HepG2 (cell line): ENCODE results near the gene KLHL13.

Experiments used
- AHR ChIP-seq: IDR thresholded peaks from 2 replicates; pipeline ENCODE4 v1.6.1; 2018; ENCODE audit warnings: missing genetic modification reagents, missing compliant biosample characterization
- CREB1 ChIP-seq, 2 experiments: fragments of 450-650 bp in 1 of 2; IDR thresholded peaks; 2 replicates each; pipeline ENCODE4 v1.6.1; 2016 to 2017; ENCODE audit warnings: control low read depth in 1 of 2, mild to moderate bottlenecking in 1 of 2, missing compliant biosample characterization in 1 of 2, missing genetic modification characterization in 1 of 2
- EHMT2 ChIP-seq: fragments of 200-600 bp; sonication (generic); IDR thresholded peaks from 2 replicates; pipeline ENCODE4 v1.7.0; 2017; ENCODE audit warnings: antibody characterized with exemption, low read depth, low read length, borderline replicate concordance
- HDAC2 ChIP-seq: sonication (generic); formaldehyde crosslinking; IDR thresholded peaks from 2 replicates; pipeline ENCODE4 v1.4.0; 2020; ENCODE audit warnings: missing genetic modification reagents
- RAD51 ChIP-seq: fragments of 450-650 bp; IDR thresholded peaks from 2 replicates; pipeline ENCODE4 v1.6.1; 2016; ENCODE audit warnings: borderline replicate concordance
- SMARCE1 ChIP-seq: fragments of 450-650 bp; IDR thresholded peaks from 2 replicates; pipeline ENCODE4 v1.6.1; 2017; ENCODE audit warnings: borderline replicate concordance
- XBP1 ChIP-seq: sonication (generic); formaldehyde crosslinking; IDR thresholded peaks from 2 replicates; pipeline ENCODE4 v1.5.0; 2020; ENCODE audit warnings: missing genetic modification reagents
- ZNF138 ChIP-seq: sonication (generic); formaldehyde crosslinking; IDR thresholded peaks from 2 replicates; pipeline ENCODE4 v1.5.0; 2020; ENCODE audit warnings: mild to moderate bottlenecking, low read depth, missing genetic modification reagents
- ZNF629 ChIP-seq: sonication (generic); formaldehyde crosslinking; conservative IDR thresholded peaks from 2 replicates; pipeline ENCODE4 v1.5.0; 2020; ENCODE audit warnings: missing genetic modification reagents
- TF ChIP-seq, protein P1 (sequence below): sonication (generic); formaldehyde crosslinking; IDR thresholded peaks from 2 replicates; pipeline ENCODE4 v1.5.0; 2020; ENCODE audit warnings: missing genetic modification reagents
- TF ChIP-seq, protein P2 (sequence below): IDR thresholded peaks from 2 replicates; pipeline ENCODE4 v1.6.1; 2016; ENCODE audit warnings: low read depth, missing genetic modification reagents, missing compliant biosample characterization

DNA sequence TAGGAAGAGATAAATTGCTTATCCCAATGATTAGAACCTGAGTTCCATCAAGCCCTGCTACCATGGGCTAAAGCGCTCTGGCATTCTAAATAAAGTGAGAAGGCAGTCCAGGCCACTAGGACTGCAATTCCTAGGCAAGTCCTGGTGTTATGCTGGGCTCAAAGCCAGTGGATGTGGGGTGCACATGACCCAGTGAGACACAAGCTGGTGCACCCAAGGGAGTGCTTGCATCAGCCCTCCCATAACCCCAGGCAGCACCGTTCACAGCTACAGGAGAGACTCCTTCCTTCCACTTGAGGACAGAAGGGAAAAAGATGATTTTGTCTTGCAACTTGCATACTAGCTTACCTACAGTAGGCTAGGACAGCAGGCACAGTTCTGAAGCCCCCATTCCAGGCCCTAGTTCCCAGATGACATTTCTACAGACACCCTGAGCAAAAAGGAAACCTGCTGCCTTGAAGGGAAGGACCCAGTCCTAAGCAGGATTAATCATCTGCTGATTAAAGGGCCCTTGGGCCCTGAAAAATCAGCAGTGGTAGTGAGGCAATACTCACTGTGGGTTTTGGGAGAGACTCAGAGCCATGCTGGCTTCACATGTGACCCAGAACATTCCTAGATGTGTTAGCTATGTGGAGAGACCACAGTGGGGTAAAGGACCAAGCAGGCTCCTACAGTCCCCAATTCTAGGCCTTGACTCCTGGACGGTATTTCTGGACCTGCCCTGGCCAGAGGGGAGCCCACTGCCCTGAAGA is 77.8 kb downstream of the KLHL13 start:
- TF ChIP-seq XBP1 (CRISPR knock-in tag) (no peak), RAD51 (no peak), AHR (no peak), ZNF629 (CRISPR knock-in tag) (no peak), SMARCE1 (no peak), ZNF138 (CRISPR knock-in tag) (no peak), HDAC2 (CRISPR knock-in tag) (no peak), CREB1 (IDR thresholded peaks at IDR 0.05) (no peak), CREB1 (CRISPR knock-in tag; IDR thresholded peaks at IDR 0.05) (no peak), EHMT2 (no peak)
- TF ChIP-seq, protein P1, sequence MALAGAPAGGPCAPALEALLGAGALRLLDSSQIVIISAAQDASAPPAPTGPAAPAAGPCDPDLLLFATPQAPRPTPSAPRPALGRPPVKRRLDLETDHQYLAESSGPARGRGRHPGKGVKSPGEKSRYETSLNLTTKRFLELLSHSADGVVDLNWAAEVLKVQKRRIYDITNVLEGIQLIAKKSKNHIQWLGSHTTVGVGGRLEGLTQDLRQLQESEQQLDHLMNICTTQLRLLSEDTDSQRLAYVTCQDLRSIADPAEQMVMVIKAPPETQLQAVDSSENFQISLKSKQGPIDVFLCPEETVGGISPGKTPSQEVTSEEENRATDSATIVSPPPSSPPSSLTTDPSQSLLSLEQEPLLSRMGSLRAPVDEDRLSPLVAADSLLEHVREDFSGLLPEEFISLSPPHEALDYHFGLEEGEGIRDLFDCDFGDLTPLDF (CRISPR knock-in tag): no peak
- TF ChIP-seq, protein P2, sequence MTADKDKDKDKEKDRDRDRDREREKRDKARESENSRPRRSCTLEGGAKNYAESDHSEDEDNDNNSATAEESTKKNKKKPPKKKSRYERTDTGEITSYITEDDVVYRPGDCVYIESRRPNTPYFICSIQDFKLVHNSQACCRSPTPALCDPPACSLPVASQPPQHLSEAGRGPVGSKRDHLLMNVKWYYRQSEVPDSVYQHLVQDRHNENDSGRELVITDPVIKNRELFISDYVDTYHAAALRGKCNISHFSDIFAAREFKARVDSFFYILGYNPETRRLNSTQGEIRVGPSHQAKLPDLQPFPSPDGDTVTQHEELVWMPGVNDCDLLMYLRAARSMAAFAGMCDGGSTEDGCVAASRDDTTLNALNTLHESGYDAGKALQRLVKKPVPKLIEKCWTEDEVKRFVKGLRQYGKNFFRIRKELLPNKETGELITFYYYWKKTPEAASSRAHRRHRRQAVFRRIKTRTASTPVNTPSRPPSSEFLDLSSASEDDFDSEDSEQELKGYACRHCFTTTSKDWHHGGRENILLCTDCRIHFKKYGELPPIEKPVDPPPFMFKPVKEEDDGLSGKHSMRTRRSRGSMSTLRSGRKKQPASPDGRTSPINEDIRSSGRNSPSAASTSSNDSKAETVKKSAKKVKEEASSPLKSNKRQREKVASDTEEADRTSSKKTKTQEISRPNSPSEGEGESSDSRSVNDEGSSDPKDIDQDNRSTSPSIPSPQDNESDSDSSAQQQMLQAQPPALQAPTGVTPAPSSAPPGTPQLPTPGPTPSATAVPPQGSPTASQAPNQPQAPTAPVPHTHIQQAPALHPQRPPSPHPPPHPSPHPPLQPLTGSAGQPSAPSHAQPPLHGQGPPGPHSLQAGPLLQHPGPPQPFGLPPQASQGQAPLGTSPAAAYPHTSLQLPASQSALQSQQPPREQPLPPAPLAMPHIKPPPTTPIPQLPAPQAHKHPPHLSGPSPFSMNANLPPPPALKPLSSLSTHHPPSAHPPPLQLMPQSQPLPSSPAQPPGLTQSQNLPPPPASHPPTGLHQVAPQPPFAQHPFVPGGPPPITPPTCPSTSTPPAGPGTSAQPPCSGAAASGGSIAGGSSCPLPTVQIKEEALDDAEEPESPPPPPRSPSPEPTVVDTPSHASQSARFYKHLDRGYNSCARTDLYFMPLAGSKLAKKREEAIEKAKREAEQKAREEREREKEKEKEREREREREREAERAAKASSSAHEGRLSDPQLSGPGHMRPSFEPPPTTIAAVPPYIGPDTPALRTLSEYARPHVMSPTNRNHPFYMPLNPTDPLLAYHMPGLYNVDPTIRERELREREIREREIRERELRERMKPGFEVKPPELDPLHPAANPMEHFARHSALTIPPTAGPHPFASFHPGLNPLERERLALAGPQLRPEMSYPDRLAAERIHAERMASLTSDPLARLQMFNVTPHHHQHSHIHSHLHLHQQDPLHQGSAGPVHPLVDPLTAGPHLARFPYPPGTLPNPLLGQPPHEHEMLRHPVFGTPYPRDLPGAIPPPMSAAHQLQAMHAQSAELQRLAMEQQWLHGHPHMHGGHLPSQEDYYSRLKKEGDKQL (CRISPR knock-in tag): no peak
